Activated CD4-positive, alpha-beta memory T cell treated with anti-CD3 and anti-CD28 coated beads, Interleukin-2, amount 10 ng/mL, durations not matched to agents 7 days and 5 days (primary cell): ENCODE results near the gene IL36A. TPM values are rescaled to one million over a fixed set of nuclear protein-coding genes. Genes with fewer than 3 reads are reported as not detected.

Source experiments
- CTCF ChIA-PET: fragments of 350-600 bp; sonication (Branson Sonifier 250); formaldehyde crosslinking; loops from one replicate; lab custom pipeline; 2021; ENCODE audit warnings: antibody characterized with exemption, inconsistent platforms; lab: Charles Lee
- POLR2A ChIA-PET: fragments of 350-600 bp; sonication (Branson Sonifier 250); formaldehyde crosslinking; loops from one replicate; lab custom pipeline; 2021; ENCODE audit warnings: antibody characterized with exemption; lab: Charles Lee
- DNase-seq: peaks from one replicate; pipeline ENCODE4 v3.0.0-alpha.2; 2020
- H3K27ac Mint-ChIP-seq: one replicate; pipeline ENCODE4 v1.8.0; 2021; ENCODE audit warnings: mild to moderate bottlenecking, mixed read lengths
- H3K27me3 Mint-ChIP-seq: one replicate; pipeline ENCODE4 v1.8.0; 2021; ENCODE audit warnings: mixed read lengths
- H3K36me3 Mint-ChIP-seq: one replicate; pipeline ENCODE4 v1.8.0; 2021; ENCODE audit warnings: low read depth, mixed read lengths
- H3K4me1 Mint-ChIP-seq: one replicate; pipeline ENCODE4 v1.8.0; 2021; ENCODE audit warnings: mixed read lengths
- H3K4me3 Mint-ChIP-seq: one replicate; pipeline ENCODE4 v1.8.0; 2021; ENCODE audit warnings: mild to moderate bottlenecking, mixed read lengths
- H3K9me3 Mint-ChIP-seq: one replicate; pipeline ENCODE4 v1.8.0; 2021; ENCODE audit warnings: mixed read lengths
- total RNA-seq, 2 experiments: library from RNA; stranded (reverse); gene quantifications; one replicate each; pipeline ENCODE4 v1.2.3, GENCODE V29; 2021

Gene IL36A, protein sequence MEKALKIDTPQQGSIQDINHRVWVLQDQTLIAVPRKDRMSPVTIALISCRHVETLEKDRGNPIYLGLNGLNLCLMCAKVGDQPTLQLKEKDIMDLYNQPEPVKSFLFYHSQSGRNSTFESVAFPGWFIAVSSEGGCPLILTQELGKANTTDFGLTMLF
- total RNA-seq, result not detected

DNA sequence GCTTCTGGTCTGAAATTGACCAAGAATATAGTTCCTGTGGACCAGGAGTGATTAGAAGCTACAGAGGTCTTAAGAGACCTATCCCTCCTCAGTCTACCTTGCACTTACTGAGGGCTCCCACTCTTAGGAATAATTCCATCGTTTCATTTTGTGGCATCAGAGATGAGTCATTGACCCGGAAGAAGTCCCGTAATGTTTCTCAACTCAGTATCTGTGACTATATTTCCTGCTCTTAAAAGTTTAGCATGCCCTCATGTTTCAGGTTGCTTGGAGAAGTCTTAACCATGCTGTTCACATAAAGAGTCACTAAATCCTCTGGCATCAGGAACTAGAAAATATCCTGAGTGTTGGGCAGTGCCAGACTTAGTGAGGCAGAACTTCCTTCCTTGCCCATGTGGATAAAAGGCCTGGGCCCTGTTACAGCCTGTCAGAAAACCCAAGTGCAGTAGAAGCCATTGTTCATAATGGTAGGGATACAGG lies at the start of gene IL36A:
TSS of gene IL36A (plus strand) at position 430 of the 480 bp plus-strand sequence. CDS start 413 bp downstream, outside the sequence.
- no peak for DNase-seq
- peaks cover 4% of the 10 kb centered on the region for H3K27me3 Mint-ChIP-seq
- peaks cover 19% of the 10 kb centered on the region for H3K9me3 Mint-ChIP-seq
- H3K4me3 Mint-ChIP-seq, result no peak within 1 kb of the TSS
- H3K27ac Mint-ChIP-seq, result no peak within 1 kb of the TSS
- H3K36me3 Mint-ChIP-seq, result peaks cover 13% of the 10 kb centered on the region
- ChIA-PET CTCF (no interaction called here), POLR2A (no interaction called here)
- no peaks in the 10 kb centered on the region for H3K4me1 Mint-ChIP-seq

DNA sequence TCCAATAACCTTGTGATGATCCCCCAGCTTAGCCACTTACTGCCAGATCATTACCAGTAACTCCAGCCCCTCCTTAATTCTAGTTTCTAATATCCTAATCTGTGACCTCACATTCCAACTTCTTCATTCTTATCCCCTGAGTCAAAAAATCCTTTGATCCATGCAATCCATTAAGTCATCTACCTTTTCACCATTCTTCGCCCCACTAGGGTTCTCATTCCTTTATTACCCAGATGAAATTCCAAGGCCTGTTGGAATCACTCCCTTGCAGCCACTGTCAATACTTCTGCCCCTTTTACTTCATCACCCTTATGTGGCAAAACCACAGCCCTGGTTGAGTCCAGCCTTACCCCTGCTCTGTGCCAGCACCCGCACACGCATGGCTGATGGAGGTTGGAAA lies 47.7 kb upstream of the IL36A start:
- CTCF ChIA-PET, result interaction anchor here (2.6 kb wide), 1 partner anchor 16 kb away, joined by 10 read pairs; no protein-coding TSS in a partner anchor
- Mint-ChIP-seq H3K4me1 (no peaks in the 10 kb centered on the region), H3K36me3 (no peaks in the 10 kb centered on the region), H3K27me3 (peaks cover 5% of the 10 kb centered on the region), H3K9me3 (no peaks in the 10 kb centered on the region), H3K27ac (no peak overlapping the region), H3K4me3 (no peak overlapping the region)
- POLR2A ChIA-PET, result no interaction called here
- DNase-seq, result no peak

DNA sequence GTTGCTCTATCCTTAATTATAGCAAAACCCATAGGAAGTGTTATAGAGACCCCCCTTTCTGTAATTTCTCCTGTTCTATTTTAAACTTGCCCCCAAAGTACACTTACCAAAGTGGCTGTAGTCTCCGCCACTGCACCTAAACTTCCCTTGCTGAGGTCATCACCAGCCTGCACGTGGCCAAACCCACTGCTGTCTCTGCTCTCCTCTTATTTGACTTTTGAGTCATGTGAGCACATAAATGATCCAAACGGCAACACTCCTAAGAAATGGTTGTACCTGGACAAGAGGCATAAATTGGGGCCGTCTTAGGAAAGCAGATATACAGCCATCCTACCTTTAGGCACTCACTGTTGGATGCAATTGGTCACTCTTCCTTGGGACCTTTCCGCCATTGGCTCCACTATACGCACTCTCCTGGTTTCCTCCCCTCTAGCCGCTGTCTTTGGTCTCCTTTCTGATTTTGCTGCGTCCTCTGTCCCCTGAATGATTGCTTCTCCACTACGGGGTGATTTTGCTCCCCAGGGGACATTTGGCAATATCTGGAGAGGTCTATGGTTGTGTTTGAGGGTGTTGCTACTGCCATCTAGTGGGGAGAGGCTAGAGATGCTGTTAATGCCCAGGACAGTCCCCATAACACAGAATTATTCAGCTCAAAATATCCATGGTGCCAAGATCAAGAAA lies 46.7 kb upstream of the IL36A start:
- ChIA-PET POLR2A (no interaction called here), CTCF (interaction anchor here (0.6 to 2.7 kb wide), 16 partner anchors 10 to 215 kb away, joined by 3 to 24 read pairs (median 4); partner anchors contain the start of gene IL36G)
- DNase-seq, result peak; percentile 46
- Mint-ChIP-seq H3K36me3 (no peaks in the 10 kb centered on the region), H3K4me1 (no peaks in the 10 kb centered on the region), H3K4me3 (no peak overlapping the region), H3K27me3 (peaks cover 4% of the 10 kb centered on the region), H3K27ac (no peak overlapping the region), H3K9me3 (no peaks in the 10 kb centered on the region)

DNA sequence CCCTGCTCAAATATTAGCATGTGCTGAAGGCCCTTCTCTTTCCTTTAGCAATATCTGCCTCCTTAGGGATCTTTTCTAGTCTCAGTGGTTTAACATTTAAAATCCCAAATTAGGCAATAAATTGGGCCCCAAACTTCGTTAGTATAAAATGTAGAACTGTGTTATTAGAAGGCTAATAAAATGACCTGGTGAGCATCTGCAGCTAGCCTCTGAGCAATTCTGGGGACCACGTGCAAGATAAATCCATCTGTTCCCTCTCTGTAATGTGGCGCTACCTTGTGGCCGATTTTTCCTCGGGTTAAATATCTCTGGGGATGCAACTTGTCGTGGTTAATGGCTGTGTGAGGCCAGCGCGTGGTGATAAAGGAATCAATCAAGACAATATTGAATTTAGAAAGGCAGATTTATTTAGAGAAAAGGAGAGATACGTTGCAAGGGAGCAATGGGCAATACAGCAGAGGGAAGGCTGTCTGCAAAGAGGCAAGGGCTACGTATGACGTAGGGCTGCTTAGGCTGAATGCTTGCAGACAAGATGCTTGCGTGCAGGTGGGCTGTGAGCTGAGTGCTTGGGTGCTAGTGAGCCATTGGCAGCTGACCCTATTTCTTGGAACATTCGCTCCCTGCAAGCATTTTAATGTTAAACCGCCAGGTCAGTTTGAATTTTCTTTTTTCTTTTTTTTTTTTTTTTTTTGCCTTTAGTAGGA lies 46.0 kb upstream of the IL36A start:
- no peaks in the 10 kb centered on the region for H3K4me1 Mint-ChIP-seq
- no peaks in the 10 kb centered on the region for H3K9me3 Mint-ChIP-seq
- H3K27me3 Mint-ChIP-seq, result peaks cover 6% of the 10 kb centered on the region
- H3K27ac Mint-ChIP-seq, result no peak overlapping the region
- H3K4me3 Mint-ChIP-seq, result no peak overlapping the region
- no peak for DNase-seq
- ChIA-PET CTCF (interaction anchor here (0.6 to 2.7 kb wide), 18 partner anchors 10 to 216 kb away, joined by 3 to 24 read pairs (median 3); partner anchors contain the start of gene IL36G), POLR2A (no interaction called here)
- H3K36me3 Mint-ChIP-seq, result no peaks in the 10 kb centered on the region

DNA sequence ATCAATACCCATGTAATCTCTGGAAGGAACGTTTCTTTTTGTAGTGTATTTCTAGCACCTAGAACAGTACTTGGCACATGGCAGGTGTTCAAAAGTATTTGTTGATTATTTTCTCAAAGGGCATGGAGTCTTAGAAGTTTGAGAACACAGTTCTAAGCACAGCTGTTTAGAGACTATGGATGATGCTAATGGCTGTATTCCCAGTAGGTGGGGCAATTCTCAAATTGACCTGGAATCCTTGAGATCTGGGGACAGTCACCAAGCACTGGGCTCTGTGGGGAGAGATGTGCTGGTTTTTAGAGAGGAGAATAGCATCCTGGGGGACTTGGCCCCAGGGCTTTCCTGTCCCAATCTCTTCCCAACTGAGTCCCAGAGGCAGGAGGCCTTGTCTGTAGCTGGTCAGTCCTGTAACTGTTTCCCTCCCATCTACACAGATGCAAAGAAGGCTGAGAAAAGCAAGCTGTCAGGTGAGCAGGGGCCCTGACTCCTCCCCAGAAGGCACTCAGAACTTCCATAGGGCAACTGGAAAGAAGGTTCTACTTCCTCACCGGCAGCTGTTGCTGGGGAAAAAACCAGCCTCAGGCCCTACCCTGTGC lies 44.9 kb upstream of the IL36A start:
- ChIA-PET CTCF (interaction anchor here (0.7 to 2.7 kb wide), 6 partner anchors 18 to 211 kb away, joined by 3 to 24 read pairs (median 8); partner anchors contain the start of gene IL36G), POLR2A (no interaction called here)
- Mint-ChIP-seq H3K4me3 (no peak overlapping the region), H3K4me1 (no peaks in the 10 kb centered on the region), H3K27me3 (peaks cover 2% of the 10 kb centered on the region), H3K9me3 (no peaks in the 10 kb centered on the region), H3K36me3 (no peaks in the 10 kb centered on the region), H3K27ac (no peak overlapping the region)
- no peak for DNase-seq

DNA sequence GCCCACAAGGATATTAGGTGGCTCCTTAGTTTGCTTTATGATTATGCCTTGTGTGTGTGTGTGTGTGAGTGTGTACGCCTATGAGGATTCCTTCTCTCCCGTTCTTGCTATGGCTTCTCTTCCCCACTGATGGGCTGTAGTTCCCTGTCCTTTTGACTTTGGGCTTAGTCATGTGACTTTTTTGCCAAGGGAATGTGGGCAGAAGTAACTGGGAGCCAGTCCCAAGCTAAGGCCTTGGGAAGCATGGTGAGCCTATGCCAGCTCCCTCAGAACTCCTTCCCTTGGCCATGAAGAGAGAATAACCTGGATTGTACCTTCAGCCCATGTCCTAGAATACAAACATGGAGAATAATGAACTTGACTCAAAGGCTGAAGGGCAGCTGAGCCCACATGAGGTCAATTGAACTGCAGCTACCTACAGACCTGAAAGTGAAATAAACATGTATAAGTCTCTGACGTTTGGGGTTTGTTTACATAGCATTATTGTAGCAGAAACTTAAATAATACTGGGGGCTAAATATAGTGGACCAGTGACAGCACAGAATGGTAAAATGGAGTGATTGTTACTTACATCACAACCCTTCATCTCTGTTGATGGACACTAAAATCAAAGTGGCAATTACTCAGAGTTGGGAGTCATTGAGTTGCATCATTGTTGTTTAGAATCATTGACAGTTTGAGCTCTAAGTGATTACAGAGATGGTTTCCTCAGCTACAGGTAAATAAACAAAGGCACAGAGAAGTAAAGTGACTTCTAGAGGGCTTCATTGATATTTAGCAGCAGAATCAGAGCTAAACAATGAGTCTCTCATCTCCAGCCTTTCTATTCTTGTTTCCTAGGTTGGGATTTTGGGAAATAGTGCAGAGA lies 42.7 kb upstream of the IL36A start:
- ChIA-PET CTCF (interaction anchor here (1.1 to 2.1 kb wide), 4 partner anchors 8 to 213 kb away, joined by 3 to 10 read pairs (median 4); no protein-coding TSS in a partner anchor), POLR2A (interaction anchor here (0.8 kb wide), 1 partner anchor 213 kb away, joined by 4 read pairs; no protein-coding TSS in a partner anchor)
- Mint-ChIP-seq H3K9me3 (no peaks in the 10 kb centered on the region), H3K27ac (no peak overlapping the region), H3K27me3 (peaks cover 5% of the 10 kb centered on the region), H3K4me3 (no peak overlapping the region), H3K4me1 (no peaks in the 10 kb centered on the region), H3K36me3 (no peaks in the 10 kb centered on the region)
- DNase-seq, result no peak

DNA sequence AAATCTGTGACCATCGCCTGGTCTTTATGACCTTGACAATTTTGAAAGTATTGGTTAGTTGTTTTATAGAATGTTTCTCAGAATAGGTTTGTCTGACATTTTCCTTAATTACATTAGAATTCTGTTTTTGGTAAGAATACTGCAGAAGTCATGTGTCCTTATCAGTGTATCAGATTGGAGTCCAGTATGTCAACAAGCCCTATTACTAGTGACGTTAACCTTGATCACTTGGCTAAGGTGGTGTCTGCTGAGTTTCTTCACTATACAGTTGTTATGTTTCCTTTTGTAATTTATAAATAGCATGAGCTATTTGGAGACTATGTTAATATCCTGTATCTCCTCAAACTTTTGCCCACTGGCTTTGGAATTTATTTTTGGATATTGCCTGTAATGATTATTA lies 38.2 kb upstream of the IL36A start:
- H3K36me3 Mint-ChIP-seq, result no peaks in the 10 kb centered on the region
- H3K4me1 Mint-ChIP-seq, result peaks cover 4% of the 10 kb centered on the region
- H3K9me3 Mint-ChIP-seq, result no peaks in the 10 kb centered on the region
- H3K27ac Mint-ChIP-seq, result no peak overlapping the region
- CTCF ChIA-PET, result interaction anchor here (0.9 kb wide), 1 partner anchor 25 kb away, joined by 3 read pairs; no protein-coding TSS in a partner anchor
- POLR2A ChIA-PET, result no interaction called here
- H3K27me3 Mint-ChIP-seq, result peaks cover 14% of the 10 kb centered on the region
- H3K4me3 Mint-ChIP-seq, result no peak overlapping the region
- no peak for DNase-seq

DNA sequence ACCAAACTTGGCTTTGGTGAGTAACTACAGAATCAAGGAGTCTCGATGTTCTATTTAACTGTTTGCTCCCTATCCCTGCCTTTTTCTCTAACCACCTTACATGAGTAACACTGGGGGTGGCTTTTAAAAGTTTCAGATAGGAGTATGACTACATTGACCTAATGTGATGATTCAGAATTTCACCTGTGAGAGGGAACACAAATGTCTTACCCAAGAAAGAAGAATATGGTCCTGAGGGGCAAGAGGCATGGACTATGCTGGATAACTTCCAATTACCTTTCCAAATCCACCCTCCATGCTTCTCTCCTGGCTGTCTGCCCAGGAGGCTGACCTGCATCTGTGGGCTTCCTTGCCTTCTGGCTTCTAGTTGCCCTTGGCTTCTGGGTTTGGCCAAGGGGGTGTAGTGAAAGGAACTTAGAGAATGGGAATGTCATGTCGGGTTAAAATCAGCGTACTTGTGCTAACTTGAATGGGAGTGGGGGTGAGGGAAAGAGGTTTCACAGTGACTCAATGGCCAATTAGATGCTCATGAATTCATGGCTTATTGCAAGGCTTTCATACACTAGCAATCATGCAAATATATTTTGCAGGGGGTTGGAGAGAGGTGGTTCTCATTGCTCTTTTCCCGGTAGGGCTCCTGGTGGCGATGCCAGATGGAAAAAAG lies 32.7 kb upstream of the IL36A start:
- ChIA-PET CTCF (no interaction called here), POLR2A (no interaction called here)
- Mint-ChIP-seq H3K4me3 (no peak overlapping the region), H3K9me3 (no peaks in the 10 kb centered on the region), H3K4me1 (peaks cover 4% of the 10 kb centered on the region), H3K36me3 (no peaks in the 10 kb centered on the region), H3K27ac (no peak overlapping the region), H3K27me3 (peaks cover 20% of the 10 kb centered on the region)
- DNase-seq, result no peak

DNA sequence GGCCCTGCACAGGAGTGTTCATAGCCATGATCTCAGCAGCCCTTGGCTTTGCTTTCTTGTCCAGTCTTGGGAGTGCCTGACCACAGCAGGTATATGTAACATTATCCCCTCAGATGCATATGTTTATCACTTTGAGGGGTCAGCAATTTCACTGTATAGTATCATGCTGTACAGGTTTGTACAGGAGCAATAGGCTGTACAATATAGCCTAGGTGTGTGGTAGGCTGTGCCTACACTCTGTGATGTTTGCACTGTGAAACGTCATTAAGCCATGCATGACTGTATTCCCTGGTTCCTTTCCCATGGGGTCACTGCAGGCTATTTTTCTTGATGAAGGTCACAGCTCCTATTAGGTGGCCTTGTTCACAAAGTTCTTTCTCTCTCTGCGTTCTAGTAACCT lies 32.1 kb upstream of the IL36A start:
- DNase-seq, result no peak
- H3K36me3 Mint-ChIP-seq, result no peaks in the 10 kb centered on the region
- H3K27me3 Mint-ChIP-seq, result peaks cover 20% of the 10 kb centered on the region
- no peaks in the 10 kb centered on the region for H3K9me3 Mint-ChIP-seq
- no peak overlapping the region for H3K4me3 Mint-ChIP-seq
- ChIA-PET CTCF (no interaction called here), POLR2A (no interaction called here)
- peaks cover 7% of the 10 kb centered on the region for H3K4me1 Mint-ChIP-seq
- H3K27ac Mint-ChIP-seq, result no peak overlapping the region

DNA sequence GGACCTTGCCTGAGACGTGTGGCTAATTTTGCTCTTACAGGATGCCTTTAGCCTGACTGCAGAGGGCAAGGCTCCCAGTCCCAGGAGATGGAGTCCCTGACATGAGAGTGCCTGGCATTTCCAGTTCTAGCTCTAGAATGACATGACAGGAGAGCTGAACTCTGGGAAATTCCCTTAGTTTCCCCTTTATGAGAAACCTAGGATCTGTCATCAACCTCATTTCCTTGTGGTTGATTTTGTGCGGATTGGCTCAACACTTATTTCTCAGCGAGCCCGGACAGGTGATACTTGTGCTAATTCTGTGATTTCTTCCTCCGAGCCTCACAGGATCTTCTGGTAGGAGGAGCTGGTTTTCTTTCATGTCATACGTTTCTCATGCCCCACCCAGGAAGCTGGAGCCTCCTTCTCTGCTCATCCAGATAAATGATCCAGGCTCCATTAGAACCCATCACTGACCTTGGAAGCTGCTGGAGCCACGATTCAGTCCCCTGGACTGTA lies 27.7 kb upstream of the IL36A start, which contains the start of gene IL36G:
TSS of gene IL36G (plus strand) at position 448 of the 498 bp plus-strand sequence. CDS start 633 bp downstream, outside the sequence.
- peaks cover 10% of the 10 kb centered on the region for H3K4me1 Mint-ChIP-seq
- H3K9me3 Mint-ChIP-seq, result no peaks in the 10 kb centered on the region
- H3K27ac Mint-ChIP-seq, result no peak within 1 kb of the TSS
- POLR2A ChIA-PET, result no interaction called here
- H3K36me3 Mint-ChIP-seq, result no peaks in the 10 kb centered on the region
- H3K27me3 Mint-ChIP-seq, result peaks cover 11% of the 10 kb centered on the region
- DNase-seq, result no peak
- H3K4me3 Mint-ChIP-seq, result no peak within 1 kb of the TSS
- CTCF ChIA-PET, result interaction anchor here (2.8 kb wide), 1 partner anchor 18 kb away, joined by 9 read pairs; no protein-coding TSS in a partner anchor

DNA sequence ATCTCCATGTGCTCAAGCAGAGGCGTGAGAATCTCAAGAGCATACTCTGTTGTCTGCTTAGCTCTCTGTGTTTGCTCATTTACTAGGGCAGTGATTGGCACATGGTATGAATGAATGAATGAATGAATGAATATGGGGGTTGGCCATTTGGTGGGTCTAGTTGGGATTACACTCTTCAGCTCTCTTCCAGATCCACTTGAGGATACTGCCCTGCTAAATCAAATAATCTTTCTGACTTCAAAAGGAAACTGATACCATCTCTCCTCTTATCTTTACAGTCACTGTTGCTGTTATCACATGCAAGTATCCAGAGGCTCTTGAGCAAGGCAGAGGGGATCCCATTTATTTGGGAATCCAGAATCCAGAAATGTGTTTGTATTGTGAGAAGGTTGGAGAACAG lies 25.5 kb upstream of the IL36A start:
- Mint-ChIP-seq H3K36me3 (no peaks in the 10 kb centered on the region), H3K27ac (no peak overlapping the region), H3K4me1 (peaks cover 12% of the 10 kb centered on the region), H3K27me3 (peaks cover 8% of the 10 kb centered on the region), H3K9me3 (no peaks in the 10 kb centered on the region), H3K4me3 (no peak overlapping the region)
- CTCF ChIA-PET, result interaction anchor here (0.5 to 2.8 kb wide), 4 partner anchors 11 to 105 kb away, joined by 3 to 9 read pairs (median 3); no protein-coding TSS in a partner anchor
- no peak for DNase-seq
- POLR2A ChIA-PET, result no interaction called here
